Tibial nerve (tissue), 4 donors: ENCODE results near the gene GP1BA.

Experiments used
- CTCF ChIP-seq, 5 experiments: fragments of 200-600 bp in 3 of 5; fragments of 450-650 bp in 2 of 5; sonication (generic) in 3 of 5; IDR thresholded peaks; one replicate each; pipeline ENCODE4 v1.5.1; 2016 to 2019; ENCODE audit warnings: antibody characterized with exemption in 5 of 5, mild to moderate bottlenecking in 3 of 5, moderate library complexity in 2 of 5
- EP300 ChIP-seq, 2 donors: sonication (generic); formaldehyde crosslinking; IDR thresholded peaks; one replicate each; pipeline ENCODE4 v1.6.1; 2017; ENCODE audit warnings: antibody characterized with exemption in 2 of 2, mild to moderate bottlenecking in 1 of 2
- POLR2A ChIP-seq, 2 donors: fragments of 450-650 bp; IDR thresholded peaks; one replicate each; pipeline ENCODE4 v1.6.1; 2017; ENCODE audit warnings: antibody characterized with exemption in 2 of 2, mild to moderate bottlenecking in 2 of 2, moderate library complexity in 2 of 2

GRCh38 chr17:4970273-4970672, 38.2 kb downstream of the GP1BA start:
- TF ChIP-seq CTCF (IDR thresholded peaks at IDR 0.05) (no peak), POLR2A (IDR thresholded peaks at IDR 0.05) (no peak), EP300 (IDR thresholded peaks at IDR 0.05) (no peak)
